Stimulated activated CD8-positive, alpha-beta memory T cell treated with anti-CD3 and anti-CD28 coated beads, Interleukin-4, amount 100 ng/mL, for 1 hour (primary cell): Measurements from ENCODE around the gene SLC45A1.
"Not testable (repeated sequence)": the region's sequence is repeated elsewhere in the genome, so short reads cannot be mapped to it uniquely, and the experiment has no call there.

Experiments
- DNase-seq, 2 donors: peaks; one replicate each; pipeline ENCODE4 v3.0.0-alpha.2; 2020; ENCODE audit warnings: low read depth in 2 of 2, low spot score in 1 of 2

The SLC45A1 gene

GRCh38 chr1:8365661-8366362 lies 47.9 kb downstream of the SLC45A1 start:
- no peak for DNase-seq

- no peak for DNase-seq
These were observed 49.8 kb downstream of the SLC45A1 start for GRCh38 chr1:8367571-8368194.

GRCh38 chr1:8368956-8369639 lies 51.2 kb downstream of the SLC45A1 start:
- no peak for DNase-seq

GRCh38 chr1:8370046-8370881 lies 52.4 kb downstream of the SLC45A1 start:
- no peak for DNase-seq

GRCh38 chr1:8370905-8371315 lies 53.0 kb downstream of the SLC45A1 start:
- no peak for DNase-seq

- no peak for DNase-seq
These were observed 53.6 kb downstream of the SLC45A1 start for GRCh38 chr1:8371372-8371991.

- DNase-seq, result no peak
These were observed 55.2 kb downstream of the SLC45A1 start for GRCh38 chr1:8373125-8373524.

- no peak for DNase-seq
These were observed 55.8 kb downstream of the SLC45A1 start for GRCh38 chr1:8373581-8374241.

GRCh38 chr1:8374356-8374755 lies 56.4 kb downstream of the SLC45A1 start:
- DNase-seq, result no peak

GRCh38 chr1:8374812-8375211 lies 56.9 kb downstream of the SLC45A1 start:
- DNase-seq, result no peak

- DNase-seq, result no peak
These were observed 58.5 kb downstream of the SLC45A1 start for GRCh38 chr1:8376358-8376840.

GRCh38 chr1:8377271-8377981 lies 59.5 kb downstream of the SLC45A1 start:
- DNase-seq, result no peak

GRCh38 chr1:8378178-8378577 lies 60.3 kb downstream of the SLC45A1 start:
- no peak for DNase-seq

GRCh38 chr1:8378981-8379470 lies 61.1 kb downstream of the SLC45A1 start:
- no peak for DNase-seq

GRCh38 chr1:8379513-8380186 lies 61.7 kb downstream of the SLC45A1 start:
- DNase-seq, result no peak

GRCh38 chr1:8380310-8380709 lies 62.4 kb downstream of the SLC45A1 start:
- DNase-seq, result not testable (repeated sequence)

- DNase-seq, result no peak
These were observed 63.7 kb downstream of the SLC45A1 start for GRCh38 chr1:8381618-8382017.

- DNase-seq, result no peak
These were observed 64.2 kb downstream of the SLC45A1 start for GRCh38 chr1:8382051-8382505.
